HG02938 (cell line): ENCODE data around the gene CD48.
"Not testable (repeated sequence)": the region's sequence is repeated elsewhere in the genome, so short reads cannot be mapped to it uniquely, and the experiment has no call there.

ENCODE experiments used
- ATAC-seq: cut with Tn5 transposase; IDR thresholded peaks from one replicate; pipeline ENCODE4 v1.9.1; 2021; ENCODE audit warnings: mild to moderate bottlenecking, moderate library complexity; ENCODE audit not compliant: unreplicated experiment

CD48 gene

GRCh38 chr1:160658162-160658813 lies 53.3 kb downstream of the CD48 start:
- no peak for ATAC-seq

GRCh38 chr1:160657250-160657781 lies 54.3 kb downstream of the CD48 start:
- no peak for ATAC-seq

GRCh38 chr1:160656737-160657136 lies 54.9 kb downstream of the CD48 start:
- peak; percentile 47 for ATAC-seq

- ATAC-seq = no peak
Observed at GRCh38 chr1:160653620-160654016, 58.0 kb downstream of the CD48 start.

GRCh38 chr1:160652924-160653619 lies 58.5 kb downstream of the CD48 start:
- ATAC-seq = no peak

- ATAC-seq = not testable (repeated sequence)
Observed at GRCh38 chr1:160652065-160652641, 59.5 kb downstream of the CD48 start.

- no peak for ATAC-seq
Observed at GRCh38 chr1:160651433-160652064, 60.1 kb downstream of the CD48 start.

GRCh38 chr1:160647329-160647720 lies 64.3 kb downstream of the CD48 start:
- ATAC-seq = no peak

GRCh38 chr1:160646711-160647328 lies 64.8 kb downstream of the CD48 start, which contains the start of gene SLAMF1:
Gene SLAMF1 (minus strand): TSS chr1:160647044. CDS start chr1:160646945, 99 bp downstream.
- ATAC-seq = peak; percentile 46

- no peak for ATAC-seq
Observed at GRCh38 chr1:160646180-160646579, 65.4 kb downstream of the CD48 start.

GRCh38 chr1:160645386-160646130 lies 66.1 kb downstream of the CD48 start:
- no peak for ATAC-seq

- ATAC-seq = no peak
Observed at GRCh38 chr1:160644399-160644798, 67.2 kb downstream of the CD48 start.

- no peak for ATAC-seq
Observed at GRCh38 chr1:160643138-160643537, 68.5 kb downstream of the CD48 start.

GRCh38 chr1:160642281-160642644 lies 69.4 kb downstream of the CD48 start:
- no peak for ATAC-seq

GRCh38 chr1:160641323-160642280 lies 70.0 kb downstream of the CD48 start:
- no peak for ATAC-seq

GRCh38 chr1:160640359-160641123 lies 71.1 kb downstream of the CD48 start:
- no peak for ATAC-seq

GRCh38 chr1:160639652-160640051 lies 72.0 kb downstream of the CD48 start:
- ATAC-seq = no peak

GRCh38 chr1:160638926-160639325 lies 72.7 kb downstream of the CD48 start:
- no peak for ATAC-seq

GRCh38 chr1:160638540-160638857 lies 73.1 kb downstream of the CD48 start:
- ATAC-seq = no peak
